Endothelial cell of umbilical vein (primary cell): ENCODE data around the gene URI1. TPM values are rescaled to one million over a fixed set of nuclear protein-coding genes. Genes with fewer than 3 reads are reported as not detected.

Source experiments
- BruUV-seq: library from RNA; stranded (reverse); fragments of 400-500 nt; replicated peaks from 2 replicates; lab custom pipeline; 2021; lab: Mats Ljungman, UMichigan
- CTCF ChIA-PET: fragments of 300-600, 350-600 bp; sonication (Branson Sonifier 250); formaldehyde crosslinking; loops from one replicate; lab custom pipeline; 2021; ENCODE audit warnings: antibody characterized with exemption, inconsistent platforms; lab: Charles Lee
- POLR2A ChIA-PET: fragments of 300-600, 350-600 bp; sonication (Branson Sonifier 250); formaldehyde crosslinking; loops from one replicate; lab custom pipeline; 2021; ENCODE audit warnings: antibody characterized with exemption, inconsistent platforms; lab: Charles Lee
- DNase-seq: peaks from one replicate; pipeline ENCODE4 v3.0.0-alpha.2; 2011; ENCODE audit warnings: low read depth, low spot score
- FAIRE-seq: peaks from 2 replicates; lab custom pipeline; 2011; peaks lifted over from hg19 to GRCh38; lab: Jason Lieb, UNC
- H2AFZ ChIP-seq: 2 replicates; pipeline ENCODE4 v1.6.0; 2012; ENCODE audit warnings: low read depth, low read length, control low read depth, inconsistent platforms
- H3K27ac ChIP-seq: 2 replicates; pipeline ENCODE4 v1.5.1; 2011; ENCODE audit warnings: low read depth, mild to moderate bottlenecking, control low read depth, low read length, moderate library complexity; ENCODE audit not compliant: insufficient read depth
- H3K27me3 ChIP-seq, 2 experiments: 2 replicates each; pipeline versions ENCODE4 v1.6.0 to v1.6.1; 2011; ENCODE audit warnings: low read length in 2 of 2, mixed read lengths in 1 of 2; ENCODE audit not compliant: control insufficient read depth in 2 of 2, insufficient read depth in 2 of 2
- H3K36me3 ChIP-seq, 2 experiments: 2 replicates in 1 of 2; 3 replicates in 1 of 2; pipeline ENCODE4 v1.5.1; 2011; ENCODE audit warnings: low read length in 2 of 2, mild to moderate bottlenecking in 1 of 2, moderate library complexity in 1 of 2; ENCODE audit not compliant: control insufficient read depth in 2 of 2, insufficient read depth in 2 of 2; ENCODE audit errors: extremely low read depth in 1 of 2
- H3K4me1 ChIP-seq: 3 replicates; pipeline ENCODE4 v1.5.1; 2011; ENCODE audit warnings: mild to moderate bottlenecking, low read length; ENCODE audit not compliant: control insufficient read depth, insufficient read depth; ENCODE audit errors: extremely low read depth
- H3K4me2 ChIP-seq: 2 replicates; pipeline ENCODE4 v1.6.1; 2011; ENCODE audit warnings: low read length, control low read depth, mixed read lengths; ENCODE audit not compliant: insufficient read depth
- H3K4me3 ChIP-seq, 3 experiments: fragments of 200-600 bp in 1 of 3; sonication (generic), shearing (Covaris generic) in 1 of 3; replicated peaks in 1 of 3; 2 replicates each; pipeline ENCODE4 v1.5.1; 2011 to 2016; ENCODE audit warnings: control low read depth in 3 of 3, low read length in 3 of 3, mild to moderate bottlenecking in 2 of 3, inconsistent platforms in 1 of 3, low read depth in 1 of 3, moderate library complexity in 1 of 3; ENCODE audit not compliant: insufficient read depth in 1 of 3
- H3K79me2 ChIP-seq: 2 replicates; pipeline ENCODE4 v1.6.0; 2012; ENCODE audit warnings: low read length, inconsistent platforms; ENCODE audit not compliant: control insufficient read depth, insufficient read depth
- H3K9ac ChIP-seq: replicated peaks from 2 replicates; pipeline ENCODE3; 2011; ENCODE audit warnings: low read length, control low read depth; ENCODE audit not compliant: insufficient read depth; ENCODE audit errors: extremely low read depth
- H3K9me1 ChIP-seq: replicated peaks from 3 replicates; pipeline ENCODE4 v1.6.0; 2011; ENCODE audit warnings: mild to moderate bottlenecking, low read length; ENCODE audit not compliant: control insufficient read depth, insufficient read depth; ENCODE audit errors: extremely low read depth
- H3K9me3 ChIP-seq: replicated peaks from 2 replicates; pipeline ENCODE4 v1.5.1; 2012; ENCODE audit warnings: low read length, inconsistent platforms; ENCODE audit not compliant: control insufficient read depth, insufficient read depth
- H4K20me1 ChIP-seq: replicated peaks from 2 replicates; pipeline ENCODE3; 2011; ENCODE audit warnings: mild to moderate bottlenecking, low read length; ENCODE audit not compliant: control insufficient read depth, insufficient read depth; ENCODE audit errors: extremely low read depth
- EZH2 ChIP-seq: IDR thresholded peaks from 2 replicates; pipeline ENCODE4 v1.6.1; 2012; ENCODE audit warnings: borderline replicate concordance, low read depth, mild to moderate bottlenecking, moderate library complexity, low read length, inconsistent platforms; ENCODE audit not compliant: severe bottlenecking
- FOS ChIP-seq: IDR thresholded peaks from 2 replicates; pipeline ENCODE4 v1.6.1; 2011; ENCODE audit warnings: mild to moderate bottlenecking, low read length, moderate library complexity, borderline replicate concordance; ENCODE audit not compliant: insufficient read depth
- GATA2 ChIP-seq: IDR thresholded peaks from 2 replicates; pipeline ENCODE4 v1.7.0; 2011; ENCODE audit warnings: low read depth, mild to moderate bottlenecking, moderate library complexity, mixed read lengths, low read length; ENCODE audit not compliant: insufficient read length, insufficient read depth
- JUN ChIP-seq: IDR thresholded peaks from 2 replicates; pipeline ENCODE4 v1.6.1; 2011; ENCODE audit warnings: borderline replicate concordance, low read depth; ENCODE audit not compliant: insufficient read length, insufficient read depth
- MAX ChIP-seq: IDR thresholded peaks from 2 replicates; pipeline ENCODE4 v1.6.1; 2011; ENCODE audit not compliant: insufficient read depth, insufficient read length
- MYC ChIP-seq: IDR thresholded peaks from one replicate; pipeline ENCODE4 v1.6.1; 2011; ENCODE audit warnings: mild to moderate bottlenecking, low read depth, low read length
- POLR2A ChIP-seq: IDR thresholded peaks from 2 replicates; pipeline ENCODE4 v1.6.1; 2012; ENCODE audit warnings: low read depth, mild to moderate bottlenecking, control low read depth, low read length
- POLR2AphosphoS5 ChIP-seq: IDR thresholded peaks from 2 replicates; pipeline ENCODE4 v1.6.1; 2012; ENCODE audit warnings: low read depth, mild to moderate bottlenecking, control low read depth, low read length, moderate library complexity; ENCODE audit not compliant: insufficient read depth
- dilution Hi-C: fragments of 300-500 bp; cut with MboI; formaldehyde crosslinking; loops from one replicate; pipeline ENCODE4 v1.15.0; 2019; ENCODE audit warnings: low sequenced_read_pairs; ENCODE audit not compliant: extremely low pct_ligation_motif_present
- intact Hi-C: fragments of 100-400 bp; cut with micrococcal nuclease; formaldehyde crosslinking; loops from one replicate; pipeline ENCODE4 v1.10.0; 2022
- polyA plus RNA-seq, 4 experiments: library from polyadenylated mRNA; depleted of rRNA in 3 of 4; stranded (reverse) in 3 of 4; unstranded in 1 of 4; fragments of >200 nt; gene quantifications; 2 replicates each; pipeline versions ENCODE4 v1.2.1 to v1.2.3, GENCODE V29; 2011 to 2012; ENCODE audit warnings: missing spikeins in 1 of 4
- total RNA-seq: library from RNA; stranded (reverse); gene quantifications from 2 replicates; pipeline ENCODE4 v1.2.3, GENCODE V29; 2021
- TF ChIP-seq, protein P1 (sequence below), 2 donors: IDR thresholded peaks; 1 replicate in 1 of 2; 2 replicates in 1 of 2; pipeline ENCODE4 v1.5.1; 2011; ENCODE audit warnings: low read length in 2 of 2, mild to moderate bottlenecking in 2 of 2, moderate library complexity in 2 of 2, control low read depth in 1 of 2, inconsistent platforms in 1 of 2, low read depth in 1 of 2; ENCODE audit not compliant: insufficient read depth in 1 of 2; ENCODE audit errors: extremely low read depth in 1 of 2

URI1 gene
- total and polyA plus RNA-seq, 2 donors (not counting 3 experiments of a cell fraction or from before 2014, with no cell fraction given), result 12.8 to 28.9 TPM

DNA sequence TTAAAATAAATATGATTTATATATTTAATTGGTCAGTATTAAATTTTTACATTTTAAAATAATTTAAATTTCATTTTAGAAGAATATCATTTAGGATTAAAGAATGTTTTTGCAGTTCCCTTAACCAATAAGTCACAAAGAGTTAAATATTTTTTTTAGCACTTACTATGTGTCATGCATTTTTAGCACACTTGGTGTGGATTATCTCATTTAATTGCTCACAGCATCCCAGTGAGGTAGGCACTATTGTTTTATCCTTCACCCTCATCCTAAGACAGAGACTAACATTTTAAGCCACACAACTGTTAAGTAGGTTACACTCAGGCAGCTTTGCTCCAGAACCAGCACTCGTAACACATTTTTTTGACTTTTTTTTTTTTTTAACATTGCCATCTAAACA lies 78.2 kb downstream of the URI1 start:
- Histone ChIP-seq H3K27ac (no peak overlapping the region), H3K4me1 (no peaks in the 10 kb centered on the region), H3K79me2 (no peaks in the 10 kb centered on the region), H3K9me1 (no peaks in the 10 kb centered on the region), H2AFZ (no peak overlapping the region), H3K4me2 (no peak overlapping the region), H3K36me3 (no peaks in the 10 kb centered on the region), H3K9me3 (no peaks in the 10 kb centered on the region), H3K9ac (no peak overlapping the region), H4K20me1 (no peaks in the 10 kb centered on the region), H3K4me3 (no peak overlapping the region), H3K27me3 (no peaks in the 10 kb centered on the region)
- dilution Hi-C loops (no loop called here), intact Hi-C loops (no loop called here)
- CTCF ChIA-PET, result no interaction called here
- POLR2A ChIA-PET, result no interaction called here
- BruUV-seq, result no TSS peak
- DNase-seq (no peak), FAIRE-seq (no peak)
- no peak for TF ChIP-seq MAX
- TF ChIP-seq, protein P1, sequence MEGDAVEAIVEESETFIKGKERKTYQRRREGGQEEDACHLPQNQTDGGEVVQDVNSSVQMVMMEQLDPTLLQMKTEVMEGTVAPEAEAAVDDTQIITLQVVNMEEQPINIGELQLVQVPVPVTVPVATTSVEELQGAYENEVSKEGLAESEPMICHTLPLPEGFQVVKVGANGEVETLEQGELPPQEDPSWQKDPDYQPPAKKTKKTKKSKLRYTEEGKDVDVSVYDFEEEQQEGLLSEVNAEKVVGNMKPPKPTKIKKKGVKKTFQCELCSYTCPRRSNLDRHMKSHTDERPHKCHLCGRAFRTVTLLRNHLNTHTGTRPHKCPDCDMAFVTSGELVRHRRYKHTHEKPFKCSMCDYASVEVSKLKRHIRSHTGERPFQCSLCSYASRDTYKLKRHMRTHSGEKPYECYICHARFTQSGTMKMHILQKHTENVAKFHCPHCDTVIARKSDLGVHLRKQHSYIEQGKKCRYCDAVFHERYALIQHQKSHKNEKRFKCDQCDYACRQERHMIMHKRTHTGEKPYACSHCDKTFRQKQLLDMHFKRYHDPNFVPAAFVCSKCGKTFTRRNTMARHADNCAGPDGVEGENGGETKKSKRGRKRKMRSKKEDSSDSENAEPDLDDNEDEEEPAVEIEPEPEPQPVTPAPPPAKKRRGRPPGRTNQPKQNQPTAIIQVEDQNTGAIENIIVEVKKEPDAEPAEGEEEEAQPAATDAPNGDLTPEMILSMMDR (IDR thresholded peaks at IDR 0.05; ENCODE audit: extremely low read depth in 1 of 2, insufficient read depth in 1 of 2, low read depth in 1 of 2, low read length in 2 of 2), result no peak

GRCh38 chr19:30022659-30023058 lies 80.6 kb downstream of the URI1 start:
- no peaks in the 10 kb centered on the region for H3K9me3 ChIP-seq
- H3K9ac ChIP-seq, result no peak overlapping the region
- TF ChIP-seq GATA2, result no peak
- TF ChIP-seq POLR2A, result no peak
- TF ChIP-seq EZH2, result no peak
- no peak for TF ChIP-seq POLR2AphosphoS5
- TF ChIP-seq MAX, result no peak
- no peak for TF ChIP-seq JUN
- TF ChIP-seq, protein P1 (IDR thresholded peaks at IDR 0.05; ENCODE audit: extremely low read depth in 1 of 2, insufficient read depth in 1 of 2, low read depth in 1 of 2, low read length in 2 of 2), result no peak
- no peak for TF ChIP-seq FOS
- TF ChIP-seq MYC, result no peak
- intact Hi-C loops, result no loop called here
- dilution Hi-C loops, result no loop called here
- no TSS peak for BruUV-seq
- no peaks in the 10 kb centered on the region for H3K36me3 ChIP-seq
- no peak overlapping the region for H3K27ac ChIP-seq
- no peak overlapping the region for H3K4me3 ChIP-seq
- no peak for FAIRE-seq
- no peaks in the 10 kb centered on the region for H3K79me2 ChIP-seq
- POLR2A ChIA-PET, result no interaction called here
- H2AFZ ChIP-seq, result no peak overlapping the region
- no peaks in the 10 kb centered on the region for H4K20me1 ChIP-seq
- no peak for DNase-seq
- H3K9me1 ChIP-seq, result no peaks in the 10 kb centered on the region
- H3K27me3 ChIP-seq, result no peaks in the 10 kb centered on the region
- no peaks in the 10 kb centered on the region for H3K4me1 ChIP-seq
- H3K4me2 ChIP-seq, result no peak overlapping the region
- CTCF ChIA-PET, result no interaction called here
